ENCODE results near the gene SPACA9. TPM values are rescaled to one million over a fixed set of nuclear protein-coding genes. Genes with fewer than 3 reads are reported as not detected.

The SPACA9 gene
- total RNA-seq, 1 experiment from 2014 or later, result 2.1 TPM

DNA sequence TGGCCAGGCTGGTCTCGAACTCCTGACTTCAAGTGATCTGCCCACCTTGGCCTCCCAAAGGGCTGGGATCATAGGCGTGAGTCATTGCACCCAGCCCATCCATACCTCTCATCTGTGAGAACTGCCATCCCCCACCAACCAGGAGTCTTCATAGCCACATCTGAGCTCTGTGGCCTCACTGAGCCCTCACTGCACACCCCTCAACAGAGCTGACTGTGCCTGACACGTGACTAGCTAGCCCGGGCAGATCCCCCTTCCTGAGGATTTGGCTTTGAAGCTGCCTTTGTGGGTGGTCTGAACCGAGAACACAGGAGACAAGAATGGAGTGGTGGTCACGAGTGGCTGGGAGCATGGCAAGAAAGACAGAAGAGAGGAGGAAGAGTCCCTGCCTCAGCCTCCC is 16.2 kb upstream of the SPACA9 start:
- ChIA-PET POLR2A (ENCODE audit: low non-redundant PET) (no interaction called here), CTCF (no interaction called here)
- intact Hi-C loops (cut with micrococcal nuclease; ENCODE audit: unreplicated experiment), result no loop called here
- Histone ChIP-seq H3K27me3 (replicated peaks; ENCODE audit: insufficient read depth, low read depth, low read length, poor library complexity) (no peaks in the 10 kb centered on the region), H3K36me3 (ENCODE audit: insufficient read depth, low read length, poor library complexity, severe bottlenecking) (no peaks in the 10 kb centered on the region), H3K27ac (ENCODE audit: low read depth, low read length, poor library complexity, severe bottlenecking) (no peak overlapping the region), H3K9me3 (ENCODE audit: low read depth, low read length, poor library complexity, severe bottlenecking) (no peaks in the 10 kb centered on the region), H3K4me3 (ENCODE audit: low read depth, low read length, poor library complexity, severe bottlenecking) (no peak overlapping the region), H3K4me1 (ENCODE audit: insufficient read depth, low read length, poor library complexity, severe bottlenecking) (peaks cover 6% of the 10 kb centered on the region)
- TF ChIP-seq CTCF (conservative IDR thresholded peaks at IDR 0.05; ENCODE audit: low read depth, low read length) (no peak), EZH2 (IDR thresholded peaks at IDR 0.05; ENCODE audit: borderline replicate concordance, low read depth, low read length, poor library complexity, severe bottlenecking) (no peak)
- no peak for DNase-seq (ENCODE audit: low spot score)
- BruUV-seq (replicated peaks), result no TSS peak

DNA sequence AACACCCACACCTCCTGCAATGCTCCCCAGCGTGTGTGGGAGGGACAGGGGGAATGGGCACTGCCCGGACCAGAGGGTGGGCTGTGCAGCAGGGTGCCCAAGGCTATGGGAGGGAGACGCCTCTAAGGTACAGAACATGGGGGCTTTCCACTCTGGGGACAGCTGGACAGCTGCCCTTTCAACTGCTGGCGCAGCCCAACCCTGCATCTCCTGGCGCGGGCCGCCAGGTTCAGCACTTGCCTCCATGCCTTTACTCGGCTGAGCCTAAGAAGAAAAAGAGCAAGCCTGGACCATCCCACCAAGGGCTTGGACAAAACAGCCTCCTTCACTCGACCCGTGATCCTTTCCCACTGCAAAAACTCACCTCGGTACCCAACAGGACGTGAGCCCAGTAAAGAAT is 15.6 kb upstream of the SPACA9 start:
- Histone ChIP-seq H3K27ac (ENCODE audit: low read depth, low read length, poor library complexity, severe bottlenecking) (no peak overlapping the region), H3K4me1 (ENCODE audit: insufficient read depth, low read length, poor library complexity, severe bottlenecking) (peaks cover under 1% of the 10 kb centered on the region), H3K4me3 (ENCODE audit: low read depth, low read length, poor library complexity, severe bottlenecking) (no peak overlapping the region), H3K27me3 (replicated peaks; ENCODE audit: insufficient read depth, low read depth, low read length, poor library complexity) (no peaks in the 10 kb centered on the region), H3K36me3 (ENCODE audit: insufficient read depth, low read length, poor library complexity, severe bottlenecking) (no peaks in the 10 kb centered on the region), H3K9me3 (ENCODE audit: low read depth, low read length, poor library complexity, severe bottlenecking) (no peaks in the 10 kb centered on the region)
- BruUV-seq (replicated peaks), result no TSS peak
- ChIA-PET CTCF (no interaction called here), POLR2A (ENCODE audit: low non-redundant PET) (no interaction called here)
- intact Hi-C loops (cut with micrococcal nuclease; ENCODE audit: unreplicated experiment), result no loop called here
- no peak for DNase-seq (ENCODE audit: low spot score)
- no peak for TF ChIP-seq EZH2 (IDR thresholded peaks at IDR 0.05; ENCODE audit: borderline replicate concordance, low read depth, low read length, poor library complexity, severe bottlenecking)
- TF ChIP-seq CTCF (conservative IDR thresholded peaks at IDR 0.05; ENCODE audit: low read depth, low read length), result no peak

DNA sequence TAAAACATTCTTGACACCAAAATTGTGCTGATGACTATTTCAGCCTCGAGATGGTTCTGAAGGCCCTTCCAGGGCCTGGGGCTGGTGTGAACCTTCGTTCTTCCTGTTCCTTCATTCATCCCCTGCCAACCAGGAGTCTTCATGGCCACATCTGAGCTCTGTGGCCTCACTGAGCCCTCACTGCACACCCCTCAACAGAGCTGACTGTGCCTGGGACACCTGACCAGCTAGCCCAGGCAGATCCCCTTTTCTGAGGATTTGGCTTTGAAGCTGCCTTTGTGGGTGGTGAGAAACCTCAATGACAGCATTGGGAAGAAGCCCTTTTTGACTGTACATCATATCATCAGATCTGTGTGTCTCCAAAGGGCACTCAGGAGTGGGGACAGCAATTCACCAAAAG is 14.4 kb upstream of the SPACA9 start:
- intact Hi-C loops (cut with micrococcal nuclease; ENCODE audit: unreplicated experiment), result no loop called here
- H3K36me3 ChIP-seq (ENCODE audit: insufficient read depth, low read length, poor library complexity, severe bottlenecking), result no peaks in the 10 kb centered on the region
- H3K9me3 ChIP-seq (ENCODE audit: low read depth, low read length, poor library complexity, severe bottlenecking), result no peaks in the 10 kb centered on the region
- no peak overlapping the region for H3K27ac ChIP-seq (ENCODE audit: low read depth, low read length, poor library complexity, severe bottlenecking)
- ChIA-PET POLR2A (ENCODE audit: low non-redundant PET) (no interaction called here), CTCF (no interaction called here)
- TF ChIP-seq EZH2 (IDR thresholded peaks at IDR 0.05; ENCODE audit: borderline replicate concordance, low read depth, low read length, poor library complexity, severe bottlenecking), result no peak
- TF ChIP-seq CTCF (conservative IDR thresholded peaks at IDR 0.05; ENCODE audit: low read depth, low read length), result no peak
- DNase-seq (ENCODE audit: low spot score), result no peak
- no peaks in the 10 kb centered on the region for H3K27me3 ChIP-seq (replicated peaks; ENCODE audit: insufficient read depth, low read depth, low read length, poor library complexity)
- H3K4me3 ChIP-seq (ENCODE audit: low read depth, low read length, poor library complexity, severe bottlenecking), result no peak overlapping the region
- no TSS peak for BruUV-seq (replicated peaks)
- no peaks in the 10 kb centered on the region for H3K4me1 ChIP-seq (ENCODE audit: insufficient read depth, low read length, poor library complexity, severe bottlenecking)

All from A673 (cell line).